ENCODE results near the gene MAPKAP1. TPM values are rescaled to one million over a fixed set of nuclear protein-coding genes. Genes with fewer than 3 reads are reported as not detected.

MAPKAP1 gene
- total and polyA plus RNA-seq, 9 of the 15 experiments (the other 6 are each of a cell fraction or from before 2014, with no cell fraction given) = 2.6 to 82.1 (median 61.1) TPM

DNA sequence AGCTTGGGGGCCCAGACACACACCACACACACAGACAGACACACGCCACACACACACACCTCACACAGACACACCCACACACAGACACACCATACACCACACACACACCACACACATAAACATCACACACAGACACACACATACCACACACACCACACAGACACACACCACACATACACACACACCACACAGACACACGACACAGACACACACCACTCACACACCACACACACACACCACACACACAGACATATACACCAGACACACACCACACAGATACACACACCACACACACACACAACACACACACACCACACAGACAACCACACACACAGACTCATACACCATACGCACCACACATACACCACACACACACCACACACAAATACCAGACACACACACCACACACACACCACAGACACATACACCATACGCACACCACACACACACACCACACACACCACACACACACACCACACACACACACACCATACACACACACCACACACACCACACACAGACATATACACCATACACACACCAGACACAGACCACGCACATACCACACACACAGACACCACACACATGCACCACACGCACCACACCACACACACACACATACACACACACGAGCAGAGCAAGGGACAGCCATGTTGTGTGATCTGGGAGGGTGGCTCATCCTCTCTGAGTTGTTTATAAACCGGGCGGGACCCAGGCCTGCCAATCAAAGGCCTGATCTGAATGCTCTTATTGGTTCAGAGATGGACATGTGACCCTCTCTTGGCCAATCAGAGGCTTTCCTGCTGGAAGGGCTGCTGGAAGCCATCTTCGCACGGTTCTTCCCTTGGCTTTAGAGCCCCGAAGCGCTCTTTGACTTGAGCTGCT, 297.1 kb downstream of the MAPKAP1 start (continued):
- TF ChIP-seq, protein P1, sequence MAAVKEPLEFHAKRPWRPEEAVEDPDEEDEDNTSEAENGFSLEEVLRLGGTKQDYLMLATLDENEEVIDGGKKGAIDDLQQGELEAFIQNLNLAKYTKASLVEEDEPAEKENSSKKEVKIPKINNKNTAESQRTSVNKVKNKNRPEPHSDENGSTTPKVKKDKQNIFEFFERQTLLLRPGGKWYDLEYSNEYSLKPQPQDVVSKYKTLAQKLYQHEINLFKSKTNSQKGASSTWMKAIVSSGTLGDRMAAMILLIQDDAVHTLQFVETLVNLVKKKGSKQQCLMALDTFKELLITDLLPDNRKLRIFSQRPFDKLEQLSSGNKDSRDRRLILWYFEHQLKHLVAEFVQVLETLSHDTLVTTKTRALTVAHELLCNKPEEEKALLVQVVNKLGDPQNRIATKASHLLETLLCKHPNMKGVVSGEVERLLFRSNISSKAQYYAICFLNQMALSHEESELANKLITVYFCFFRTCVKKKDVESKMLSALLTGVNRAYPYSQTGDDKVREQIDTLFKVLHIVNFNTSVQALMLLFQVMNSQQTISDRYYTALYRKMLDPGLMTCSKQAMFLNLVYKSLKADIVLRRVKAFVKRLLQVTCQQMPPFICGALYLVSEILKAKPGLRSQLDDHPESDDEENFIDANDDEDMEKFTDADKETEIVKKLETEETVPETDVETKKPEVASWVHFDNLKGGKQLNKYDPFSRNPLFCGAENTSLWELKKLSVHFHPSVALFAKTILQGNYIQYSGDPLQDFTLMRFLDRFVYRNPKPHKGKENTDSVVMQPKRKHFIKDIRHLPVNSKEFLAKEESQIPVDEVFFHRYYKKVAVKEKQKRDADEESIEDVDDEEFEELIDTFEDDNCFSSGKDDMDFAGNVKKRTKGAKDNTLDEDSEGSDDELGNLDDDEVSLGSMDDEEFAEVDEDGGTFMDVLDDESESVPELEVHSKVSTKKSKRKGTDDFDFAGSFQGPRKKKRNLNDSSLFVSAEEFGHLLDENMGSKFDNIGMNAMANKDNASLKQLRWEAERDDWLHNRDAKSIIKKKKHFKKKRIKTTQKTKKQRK (IDR thresholded peaks at IDR 0.05; ENCODE audit: borderline replicate concordance, low read depth, low read length) = no peak
- TF ChIP-seq HMG20A (CRISPR knock-in tag; conservative IDR thresholded peaks at IDR 0.05) = no peak
- TF ChIP-seq, protein P2, sequence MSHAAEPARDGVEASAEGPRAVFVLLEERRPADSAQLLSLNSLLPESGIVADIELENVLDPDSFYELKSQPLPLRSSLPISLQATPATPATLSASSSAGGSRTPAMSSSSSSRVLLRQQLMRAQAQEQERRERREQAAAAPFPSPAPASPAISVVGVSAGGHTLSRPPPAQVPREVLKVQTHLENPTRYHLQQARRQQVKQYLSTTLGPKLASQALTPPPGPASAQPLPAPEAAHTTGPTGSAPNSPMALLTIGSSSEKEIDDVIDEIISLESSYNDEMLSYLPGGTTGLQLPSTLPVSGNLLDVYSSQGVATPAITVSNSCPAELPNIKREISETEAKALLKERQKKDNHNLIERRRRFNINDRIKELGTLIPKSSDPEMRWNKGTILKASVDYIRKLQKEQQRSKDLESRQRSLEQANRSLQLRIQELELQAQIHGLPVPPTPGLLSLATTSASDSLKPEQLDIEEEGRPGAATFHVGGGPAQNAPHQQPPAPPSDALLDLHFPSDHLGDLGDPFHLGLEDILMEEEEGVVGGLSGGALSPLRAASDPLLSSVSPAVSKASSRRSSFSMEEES (CRISPR knock-in tag; IDR thresholded peaks at IDR 0.05) = no peak
- TF ChIP-seq, protein P3, sequence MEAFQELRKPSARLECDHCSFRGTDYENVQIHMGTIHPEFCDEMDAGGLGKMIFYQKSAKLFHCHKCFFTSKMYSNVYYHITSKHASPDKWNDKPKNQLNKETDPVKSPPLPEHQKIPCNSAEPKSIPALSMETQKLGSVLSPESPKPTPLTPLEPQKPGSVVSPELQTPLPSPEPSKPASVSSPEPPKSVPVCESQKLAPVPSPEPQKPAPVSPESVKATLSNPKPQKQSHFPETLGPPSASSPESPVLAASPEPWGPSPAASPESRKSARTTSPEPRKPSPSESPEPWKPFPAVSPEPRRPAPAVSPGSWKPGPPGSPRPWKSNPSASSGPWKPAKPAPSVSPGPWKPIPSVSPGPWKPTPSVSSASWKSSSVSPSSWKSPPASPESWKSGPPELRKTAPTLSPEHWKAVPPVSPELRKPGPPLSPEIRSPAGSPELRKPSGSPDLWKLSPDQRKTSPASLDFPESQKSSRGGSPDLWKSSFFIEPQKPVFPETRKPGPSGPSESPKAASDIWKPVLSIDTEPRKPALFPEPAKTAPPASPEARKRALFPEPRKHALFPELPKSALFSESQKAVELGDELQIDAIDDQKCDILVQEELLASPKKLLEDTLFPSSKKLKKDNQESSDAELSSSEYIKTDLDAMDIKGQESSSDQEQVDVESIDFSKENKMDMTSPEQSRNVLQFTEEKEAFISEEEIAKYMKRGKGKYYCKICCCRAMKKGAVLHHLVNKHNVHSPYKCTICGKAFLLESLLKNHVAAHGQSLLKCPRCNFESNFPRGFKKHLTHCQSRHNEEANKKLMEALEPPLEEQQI (IDR thresholded peaks at IDR 0.05) = peak; percentile 44; the same call in 1 of the 2 replicates
- TF ChIP-seq ZNF445 (CRISPR knock-in tag; IDR thresholded peaks at IDR 0.05; ENCODE audit: low read depth) = no peak
- TF ChIP-seq FOXK1 (CRISPR knock-in tag; IDR thresholded peaks at IDR 0.05; ENCODE audit: borderline replicate concordance) = peak; percentile 28; the same call in 1 of the 2 replicates
- no peak for TF ChIP-seq ZNF121 (CRISPR knock-in tag; conservative IDR thresholded peaks at IDR 0.05)
- no peak for TF ChIP-seq CEBPB (tag; IDR thresholded peaks at IDR 0.05)
- no peak for TF ChIP-seq ZNF699 (CRISPR knock-in tag; IDR thresholded peaks at IDR 0.05; ENCODE audit: insufficient replicate concordance)
- TF ChIP-seq NCOA4 (IDR thresholded peaks at IDR 0.05; ENCODE audit: partially characterized antibody) = peak; percentile 50
- no peak for TF ChIP-seq RB1 (IDR thresholded peaks at IDR 0.05; ENCODE audit: low read depth)
- TF ChIP-seq SMARCB1 (IDR thresholded peaks at IDR 0.05; ENCODE audit: insufficient read length, low read depth) = no peak
- TF ChIP-seq, protein P4, sequence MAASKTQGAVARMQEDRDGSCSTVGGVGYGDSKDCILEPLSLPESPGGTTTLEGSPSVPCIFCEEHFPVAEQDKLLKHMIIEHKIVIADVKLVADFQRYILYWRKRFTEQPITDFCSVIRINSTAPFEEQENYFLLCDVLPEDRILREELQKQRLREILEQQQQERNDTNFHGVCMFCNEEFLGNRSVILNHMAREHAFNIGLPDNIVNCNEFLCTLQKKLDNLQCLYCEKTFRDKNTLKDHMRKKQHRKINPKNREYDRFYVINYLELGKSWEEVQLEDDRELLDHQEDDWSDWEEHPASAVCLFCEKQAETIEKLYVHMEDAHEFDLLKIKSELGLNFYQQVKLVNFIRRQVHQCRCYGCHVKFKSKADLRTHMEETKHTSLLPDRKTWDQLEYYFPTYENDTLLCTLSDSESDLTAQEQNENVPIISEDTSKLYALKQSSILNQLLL (CRISPR knock-in tag; IDR thresholded peaks at IDR 0.05; ENCODE audit: borderline replicate concordance) = no peak
- no peak for TF ChIP-seq ZNF589 (CRISPR knock-in tag; IDR thresholded peaks at IDR 0.05; ENCODE audit: low read depth)
- no peak for TF ChIP-seq NELFE (IDR thresholded peaks at IDR 0.05; ENCODE audit: insufficient read depth, insufficient read length)
- TF ChIP-seq MCM3 (IDR thresholded peaks at IDR 0.05) = peak; percentile 86
- TF ChIP-seq, protein P5, sequence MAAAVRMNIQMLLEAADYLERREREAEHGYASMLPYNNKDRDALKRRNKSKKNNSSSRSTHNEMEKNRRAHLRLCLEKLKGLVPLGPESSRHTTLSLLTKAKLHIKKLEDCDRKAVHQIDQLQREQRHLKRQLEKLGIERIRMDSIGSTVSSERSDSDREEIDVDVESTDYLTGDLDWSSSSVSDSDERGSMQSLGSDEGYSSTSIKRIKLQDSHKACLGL (CRISPR knock-in tag; IDR thresholded peaks at IDR 0.05; ENCODE audit: borderline replicate concordance, poor library complexity, severe bottlenecking) = no peak

Measured in K562 (cell line).